Fibroblast of lung (primary cell): ENCODE measurements around the gene OGA.

Experiments
- EZH2 ChIP-seq: IDR thresholded peaks from 2 replicates; pipeline ENCODE4 v1.5.1; 2012; ENCODE audit warnings: low read length, control low read depth, mild to moderate bottlenecking; ENCODE audit errors: missing control alignments
- TF ChIP-seq, protein P1 (sequence below), 2 donors: IDR thresholded peaks in 1 of 2; conservative IDR thresholded peaks in 1 of 2; 1 replicate in 1 of 2; 2 replicates in 1 of 2; pipeline ENCODE4 v1.5.1; 2011 to 2012; ENCODE audit warnings: low read length in 2 of 2, control low read depth in 1 of 2, inconsistent platforms in 1 of 2, low read depth in 1 of 2, mild to moderate bottlenecking in 1 of 2

DNA sequence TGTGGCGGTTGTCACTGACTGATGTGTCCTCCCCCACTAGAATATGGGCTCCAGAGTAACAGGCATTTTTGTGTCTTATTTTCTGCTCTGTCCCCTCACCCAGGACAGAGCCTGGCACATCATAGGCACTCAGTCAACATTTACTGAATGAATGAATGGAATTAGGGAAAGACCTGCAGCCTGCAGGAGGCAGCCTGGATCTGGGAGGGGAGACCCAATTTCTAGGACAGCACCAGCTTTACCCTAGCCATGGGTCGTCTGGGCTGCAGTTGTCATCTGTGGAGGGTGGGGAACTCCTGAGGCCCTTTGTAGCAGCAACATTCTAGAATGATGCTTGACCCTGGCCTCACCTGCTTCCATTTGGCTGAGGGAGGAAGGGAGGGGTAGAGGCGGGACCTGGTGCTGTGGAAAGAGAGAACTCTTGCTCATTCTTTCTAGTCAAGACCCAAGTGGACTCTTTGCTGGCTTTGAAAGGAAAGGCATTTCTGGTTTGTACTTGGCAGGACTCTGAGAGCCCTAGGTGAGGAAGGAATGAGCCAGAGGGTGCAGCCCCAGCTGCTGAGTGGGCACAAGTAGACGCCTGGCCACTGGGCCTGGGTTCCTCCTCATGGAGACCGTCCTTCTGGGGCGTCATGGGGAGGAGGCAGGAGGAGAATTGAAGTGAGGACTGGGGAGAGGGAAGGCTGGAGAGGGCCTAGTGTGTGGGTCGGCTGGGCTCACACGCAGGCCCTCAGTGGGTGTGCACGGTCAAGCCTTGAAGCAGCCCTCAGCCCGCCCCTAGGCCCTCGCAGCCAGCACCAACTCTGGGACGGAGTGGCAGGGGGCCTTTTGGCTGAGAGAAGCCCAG, 51.3 kb downstream of the OGA start:
- TF ChIP-seq EZH2, result peak; percentile 34
- TF ChIP-seq, protein P1, sequence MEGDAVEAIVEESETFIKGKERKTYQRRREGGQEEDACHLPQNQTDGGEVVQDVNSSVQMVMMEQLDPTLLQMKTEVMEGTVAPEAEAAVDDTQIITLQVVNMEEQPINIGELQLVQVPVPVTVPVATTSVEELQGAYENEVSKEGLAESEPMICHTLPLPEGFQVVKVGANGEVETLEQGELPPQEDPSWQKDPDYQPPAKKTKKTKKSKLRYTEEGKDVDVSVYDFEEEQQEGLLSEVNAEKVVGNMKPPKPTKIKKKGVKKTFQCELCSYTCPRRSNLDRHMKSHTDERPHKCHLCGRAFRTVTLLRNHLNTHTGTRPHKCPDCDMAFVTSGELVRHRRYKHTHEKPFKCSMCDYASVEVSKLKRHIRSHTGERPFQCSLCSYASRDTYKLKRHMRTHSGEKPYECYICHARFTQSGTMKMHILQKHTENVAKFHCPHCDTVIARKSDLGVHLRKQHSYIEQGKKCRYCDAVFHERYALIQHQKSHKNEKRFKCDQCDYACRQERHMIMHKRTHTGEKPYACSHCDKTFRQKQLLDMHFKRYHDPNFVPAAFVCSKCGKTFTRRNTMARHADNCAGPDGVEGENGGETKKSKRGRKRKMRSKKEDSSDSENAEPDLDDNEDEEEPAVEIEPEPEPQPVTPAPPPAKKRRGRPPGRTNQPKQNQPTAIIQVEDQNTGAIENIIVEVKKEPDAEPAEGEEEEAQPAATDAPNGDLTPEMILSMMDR (conservative IDR thresholded peaks at IDR 0.05 in 1 of 2, IDR thresholded peaks at IDR 0.05 in 1 of 2; ENCODE audit: low read depth in 1 of 2, low read length in 2 of 2), result no peak
